Keratinocyte (primary cell): ENCODE measurements around the gene SPOP. TPM values are rescaled to one million over a fixed set of nuclear protein-coding genes. Genes with fewer than 3 reads are reported as not detected.

ENCODE experiments used
- DNase-seq: peaks from one replicate; pipeline ENCODE4 v3.0.0-alpha.2; 2011; ENCODE audit warnings: low read depth, missing footprints, low spot score
- FAIRE-seq: peaks from 2 replicates; lab custom pipeline; 2011; peaks lifted over from hg19 to GRCh38; lab: Jason Lieb, UNC
- H2AFZ ChIP-seq: 2 replicates; pipeline ENCODE4 v1.6.0; 2012; ENCODE audit warnings: low read length, control low read depth, inconsistent platforms; ENCODE audit not compliant: control insufficient read depth
- H3K27ac ChIP-seq: 2 replicates; pipeline ENCODE4 v1.5.1; 2011; ENCODE audit warnings: low read length; ENCODE audit not compliant: control insufficient read depth, insufficient read depth
- H3K27me3 ChIP-seq: 3 replicates; pipeline ENCODE4 v1.6.0; 2011; ENCODE audit warnings: low read length; ENCODE audit not compliant: control insufficient read depth, insufficient read depth; ENCODE audit errors: extremely low read depth
- H3K36me3 ChIP-seq, 2 experiments: 2 replicates in 1 of 2; 3 replicates in 1 of 2; pipeline ENCODE4 v1.5.1; 2011; ENCODE audit warnings: low read length in 2 of 2, mild to moderate bottlenecking in 1 of 2; ENCODE audit not compliant: control insufficient read depth in 2 of 2, insufficient read depth in 2 of 2; ENCODE audit errors: extremely low read depth in 1 of 2
- H3K4me1 ChIP-seq: 3 replicates; pipeline ENCODE4 v1.5.1; 2011; ENCODE audit warnings: low read length; ENCODE audit not compliant: control insufficient read depth, insufficient read depth; ENCODE audit errors: extremely low read depth
- H3K4me2 ChIP-seq: 3 replicates; pipeline ENCODE4 v1.6.0; 2011; ENCODE audit warnings: low read depth, low read length; ENCODE audit not compliant: control insufficient read depth, insufficient read depth; ENCODE audit errors: extremely low read depth
- H3K4me3 ChIP-seq, 3 experiments: fragments of 200-600 bp in 1 of 3; sonication (generic) in 1 of 3; 2 replicates in 2 of 3; 3 replicates in 1 of 3; pipeline ENCODE4 v1.5.1; 2011 to 2016; ENCODE audit warnings: low read length in 3 of 3, mild to moderate bottlenecking in 3 of 3, control low read depth in 2 of 3, inconsistent platforms in 1 of 3, low read depth in 1 of 3, mixed read lengths in 1 of 3, mixed run types in 1 of 3, moderate library complexity in 1 of 3; ENCODE audit not compliant: control insufficient read depth in 2 of 3, insufficient read depth in 2 of 3; ENCODE audit errors: extremely low read depth in 1 of 3
- H3K79me2 ChIP-seq: 2 replicates; pipeline ENCODE4 v1.6.0; 2012; ENCODE audit warnings: low read length; ENCODE audit not compliant: control insufficient read depth, insufficient read depth
- H3K9ac ChIP-seq: 3 replicates; pipeline ENCODE4 v1.6.0; 2011; ENCODE audit warnings: low read length; ENCODE audit not compliant: control insufficient read depth, insufficient read depth; ENCODE audit errors: extremely low read depth
- H3K9me1 ChIP-seq: 3 replicates; pipeline ENCODE4 v1.6.0; 2011; ENCODE audit warnings: low read length; ENCODE audit not compliant: control insufficient read depth, insufficient read depth; ENCODE audit errors: extremely low read depth
- H3K9me3 ChIP-seq: 2 replicates; pipeline ENCODE4 v1.5.1; 2012; ENCODE audit warnings: low read depth, low read length; ENCODE audit not compliant: control insufficient read depth
- H4K20me1 ChIP-seq: 3 replicates; pipeline ENCODE4 v1.6.0; 2011; ENCODE audit warnings: low read length; ENCODE audit not compliant: control insufficient read depth, insufficient read depth; ENCODE audit errors: extremely low read depth
- CTCF ChIP-seq, 3 experiments: IDR thresholded peaks in 1 of 3; conservative IDR thresholded peaks in 1 of 3; optimal IDR thresholded peaks in 1 of 3; 2 replicates in 2 of 3; 3 replicates in 1 of 3; pipeline versions ENCODE3 to v1.5.1; 2011; ENCODE audit warnings: low read length in 3 of 3, mild to moderate bottlenecking in 3 of 3, moderate library complexity in 2 of 3, control low read depth in 1 of 3, inconsistent platforms in 1 of 3; ENCODE audit not compliant: insufficient read depth in 2 of 3; ENCODE audit errors: extremely low read depth in 1 of 3
- EZH2 ChIP-seq: IDR thresholded peaks from one replicate; pipeline ENCODE4 v1.6.1; 2012; ENCODE audit warnings: inconsistent platforms, mild to moderate bottlenecking, low read length, moderate library complexity
- dilution Hi-C: fragments of 300-500 bp; cut with MboI; formaldehyde crosslinking; loops from one replicate; pipeline ENCODE4 v1.7.0; 2020; ENCODE audit warnings: low sequenced_read_pairs; ENCODE audit not compliant: extremely low pct_ligation_motif_present
- polyA plus RNA-seq, 5 experiments: library from polyadenylated mRNA; depleted of rRNA in 3 of 5; stranded (reverse) in 3 of 5; stranded (forward) in 1 of 5; unstranded in 1 of 5; fragments of >200 nt; gene quantifications; 1 replicate in 1 of 5; 2 replicates in 3 of 5; 3 replicates in 1 of 5; pipeline versions ENCODE4 v1.2.1 to v1.2.3, GENCODE V29; 2011 to 2012; ENCODE audit warnings: missing spikeins in 2 of 5, low read depth in 1 of 5, low replicate concordance in 1 of 5

The SPOP gene
- polyA plus RNA-seq, 1 donor (not counting 4 experiments of a cell fraction or from before 2014, with no cell fraction given), result 27.5 TPM

GRCh38 chr17:49580055-49580721 is 97.7 kb downstream of the SPOP start:
- Histone ChIP-seq H3K4me1 (peaks cover 9% of the 10 kb centered on the region), H3K4me2 (no peak overlapping the region), H3K79me2 (no peaks in the 10 kb centered on the region), H3K9me1 (no peaks in the 10 kb centered on the region), H3K9me3 (no peaks in the 10 kb centered on the region), H3K27ac (no peak overlapping the region), H3K27me3 (peaks cover 20% of the 10 kb centered on the region), H3K4me3 (no peak overlapping the region), H2AFZ (no peak overlapping the region), H3K36me3 (no peaks in the 10 kb centered on the region), H4K20me1 (no peaks in the 10 kb centered on the region), H3K9ac (no peak overlapping the region)
- DNase-seq, result no peak
- no peak for FAIRE-seq
- TF ChIP-seq EZH2 (no peak), CTCF (optimal IDR thresholded peaks at IDR 0.05 in 1 of 3, IDR thresholded peaks at IDR 0.05 in 1 of 3, conservative IDR thresholded peaks at IDR 0.05 in 1 of 3; ENCODE audit: extremely low read depth in 1 of 3, insufficient read depth in 2 of 3, low read length in 3 of 3) (no peak)
- dilution Hi-C loops, result no loop called here

- dilution Hi-C loops, result no loop called here
- Histone ChIP-seq H3K36me3 (no peaks in the 10 kb centered on the region), H3K79me2 (no peaks in the 10 kb centered on the region), H3K27ac (no peak overlapping the region), H3K4me2 (no peak overlapping the region), H3K9me1 (no peaks in the 10 kb centered on the region), H3K4me3 (no peak overlapping the region), H3K4me1 (peaks cover 9% of the 10 kb centered on the region), H3K27me3 (peaks cover 20% of the 10 kb centered on the region), H2AFZ (no peak overlapping the region), H4K20me1 (no peaks in the 10 kb centered on the region), H3K9ac (no peak overlapping the region), H3K9me3 (no peaks in the 10 kb centered on the region)
- no peak for DNase-seq
- no peak for FAIRE-seq
- TF ChIP-seq EZH2 (no peak), CTCF (optimal IDR thresholded peaks at IDR 0.05 in 1 of 3, IDR thresholded peaks at IDR 0.05 in 1 of 3, conservative IDR thresholded peaks at IDR 0.05 in 1 of 3; ENCODE audit: extremely low read depth in 1 of 3, insufficient read depth in 2 of 3, low read length in 3 of 3) (no peak)
Observed at GRCh38 chr17:49579522-49579921, 98.4 kb downstream of the SPOP start.
